ACC112 (cell line): ENCODE results near the gene SPRY4.

Source experiments
- H2AFZ ChIP-seq: fragments of 200-600 bp; sonication (generic); one replicate; pipeline ENCODE4 v1.6.0; 2017; ENCODE audit warnings: antibody characterized with exemption, low read length; ENCODE audit not compliant: unreplicated experiment
- H3K27ac ChIP-seq: fragments of 200-600 bp; sonication (generic); 2 replicates; pipeline ENCODE4 v1.5.1; 2014; ENCODE audit warnings: low read depth, mild to moderate bottlenecking, antibody characterized with exemption, low read length, moderate library complexity
- H3K27me3 ChIP-seq: fragments of 200-600 bp; sonication (generic); 2 replicates; pipeline ENCODE4 v1.6.1; 2014; ENCODE audit warnings: mild to moderate bottlenecking, antibody characterized with exemption, low read length, moderate library complexity, mixed read lengths; ENCODE audit not compliant: insufficient read depth
- H3K36me3 ChIP-seq: fragments of 200-600 bp; sonication (generic); 2 replicates; pipeline ENCODE4 v1.6.1; 2016; ENCODE audit warnings: mild to moderate bottlenecking, antibody characterized with exemption, low read length, moderate library complexity, mixed read lengths; ENCODE audit not compliant: insufficient read depth
- H3K4me1 ChIP-seq: fragments of 200-600 bp; sonication (generic); one replicate; pipeline ENCODE4 v1.6.1; 2016; ENCODE audit warnings: low read length, mixed read lengths; ENCODE audit not compliant: insufficient read depth, unreplicated experiment, control insufficient read depth
- H3K4me3 ChIP-seq: fragments of 200-600 bp; sonication (generic); 2 replicates; pipeline ENCODE4 v1.5.1; 2014; ENCODE audit warnings: mild to moderate bottlenecking, low read depth, low read length
- H3K79me2 ChIP-seq: fragments of 200-600 bp; sonication (generic); one replicate; pipeline ENCODE4 v1.6.0; 2016; ENCODE audit warnings: low read length; ENCODE audit not compliant: control insufficient read depth, unreplicated experiment, insufficient read depth

SPRY4 gene

GRCh38 chr5:142263346-142263745, 61.5 kb downstream of the SPRY4 start:
- no peak overlapping the region for H2AFZ ChIP-seq
- H3K4me1 ChIP-seq = no peaks in the 10 kb centered on the region
- H3K36me3 ChIP-seq = no peaks in the 10 kb centered on the region

DNA sequence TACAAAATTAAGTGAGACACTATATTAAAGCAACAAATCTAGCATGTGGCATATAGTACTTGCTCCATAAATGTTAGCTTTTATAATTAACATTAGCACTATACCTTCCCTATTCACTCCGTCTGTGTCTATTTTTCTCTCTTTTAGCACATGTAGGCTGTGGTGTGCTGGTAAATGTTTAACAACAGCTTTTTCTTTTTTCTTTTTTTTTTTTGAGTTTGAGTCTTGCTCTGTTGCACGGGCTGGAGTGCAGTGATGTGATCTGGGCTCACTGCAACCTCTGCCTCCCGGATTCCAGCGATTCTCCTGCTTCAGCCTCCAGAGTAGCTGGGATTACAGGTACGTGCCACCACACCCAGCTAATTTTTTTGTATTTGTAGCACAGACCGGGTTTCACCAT, 62.1 kb downstream of the SPRY4 start:
- Histone ChIP-seq H3K4me3 (no peak overlapping the region), H3K27me3 (no peaks in the 10 kb centered on the region), H3K79me2 (no peaks in the 10 kb centered on the region), H2AFZ (no peak overlapping the region), H3K36me3 (no peaks in the 10 kb centered on the region), H3K27ac (no peak overlapping the region), H3K4me1 (no peaks in the 10 kb centered on the region)

More at GRCh38 chr5:142263346-142263745, 61.5 kb downstream of the SPRY4 start:
- H3K79me2 ChIP-seq = no peaks in the 10 kb centered on the region
- no peak overlapping the region for H3K27ac ChIP-seq
- no peak overlapping the region for H3K4me3 ChIP-seq
- no peaks in the 10 kb centered on the region for H3K27me3 ChIP-seq
